ENCODE results near the gene ARHGEF19. TPM values are rescaled to one million over a fixed set of nuclear protein-coding genes. Genes with fewer than 3 reads are reported as not detected.

The ARHGEF19 gene
- total RNA-seq (1 to 10 TPM; 1.1 to 1.8 (median 1.3) TPM), polyA plus RNA-seq (1 to 10 TPM in 2 of 3 donors, under 1 TPM in 1; 0.99 to 2.4 (median 1.3) TPM)
- long read RNA-seq, donor 1 = 0 reads
- long read RNA-seq, donor 2, partial matches to known transcripts = 2 of 6 reads
- long read RNA-seq, donor 2, other reads (novel, unspliced or antisense) = 4 of 6 reads

DNA sequence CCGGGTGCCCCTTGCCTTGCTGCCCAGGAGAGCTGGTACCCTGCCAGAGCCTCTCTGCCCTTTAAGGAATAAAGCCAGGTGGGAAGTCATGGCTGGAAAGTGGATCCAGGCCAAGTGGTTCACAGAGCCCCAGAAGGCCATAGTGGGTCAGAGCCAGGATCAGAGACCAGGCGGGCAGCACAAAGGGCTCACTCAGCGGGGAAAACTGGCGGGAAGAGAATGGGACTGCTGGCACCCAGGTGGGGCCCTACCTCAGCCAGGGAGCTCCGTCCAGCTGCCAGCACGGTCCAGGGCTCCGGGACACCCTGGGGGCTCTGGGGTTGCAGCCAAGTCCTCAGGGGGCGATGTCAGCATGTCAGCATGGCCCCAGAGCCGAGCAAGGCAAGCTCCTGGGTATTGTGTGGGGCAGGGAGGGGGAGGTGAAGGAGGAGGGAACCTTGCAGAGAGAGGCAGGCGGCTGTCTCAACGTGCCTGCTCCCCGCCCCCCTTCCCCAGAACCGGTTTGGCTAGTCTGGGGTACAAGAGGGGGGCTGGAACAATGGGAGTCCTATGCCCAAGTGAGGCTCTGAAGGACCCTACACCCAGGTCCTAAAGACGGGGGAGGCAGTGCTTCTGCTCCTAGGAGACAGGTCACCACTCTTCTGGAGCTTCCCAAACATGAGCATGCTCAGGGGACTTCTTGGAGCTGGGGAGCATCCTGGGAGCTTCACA lies at the start of gene ARHGEF19:
Gene ARHGEF19, minus strand, starts transcription at position 402 of the 711 bp plus-strand sequence. CDS start 3,598 bp downstream, outside the sequence.
- DNase-seq (no peak), ATAC-seq (no peak)
- no peaks in the 10 kb centered on the region for H3K9me3 ChIP-seq
- TF ChIP-seq, protein P1, sequence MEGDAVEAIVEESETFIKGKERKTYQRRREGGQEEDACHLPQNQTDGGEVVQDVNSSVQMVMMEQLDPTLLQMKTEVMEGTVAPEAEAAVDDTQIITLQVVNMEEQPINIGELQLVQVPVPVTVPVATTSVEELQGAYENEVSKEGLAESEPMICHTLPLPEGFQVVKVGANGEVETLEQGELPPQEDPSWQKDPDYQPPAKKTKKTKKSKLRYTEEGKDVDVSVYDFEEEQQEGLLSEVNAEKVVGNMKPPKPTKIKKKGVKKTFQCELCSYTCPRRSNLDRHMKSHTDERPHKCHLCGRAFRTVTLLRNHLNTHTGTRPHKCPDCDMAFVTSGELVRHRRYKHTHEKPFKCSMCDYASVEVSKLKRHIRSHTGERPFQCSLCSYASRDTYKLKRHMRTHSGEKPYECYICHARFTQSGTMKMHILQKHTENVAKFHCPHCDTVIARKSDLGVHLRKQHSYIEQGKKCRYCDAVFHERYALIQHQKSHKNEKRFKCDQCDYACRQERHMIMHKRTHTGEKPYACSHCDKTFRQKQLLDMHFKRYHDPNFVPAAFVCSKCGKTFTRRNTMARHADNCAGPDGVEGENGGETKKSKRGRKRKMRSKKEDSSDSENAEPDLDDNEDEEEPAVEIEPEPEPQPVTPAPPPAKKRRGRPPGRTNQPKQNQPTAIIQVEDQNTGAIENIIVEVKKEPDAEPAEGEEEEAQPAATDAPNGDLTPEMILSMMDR (IDR thresholded peaks at IDR 0.05) = no peak
- WGBS, 3 donors = 28 to 34% (median 29%) methylated on average over 14 of the region's 14 CpGs
- no peaks in the 10 kb centered on the region for H3K27me3 ChIP-seq (ENCODE audit: insufficient read depth in 3 of 3, low read length in 2 of 3)
- H3K27ac ChIP-seq = no peak within 1 kb of the TSS
- H3K4me1 ChIP-seq = peaks cover 10% of the 10 kb centered on the region
- intact Hi-C loops (cut with DNase I) = no loop called here
- H3K36me3 ChIP-seq (ENCODE audit: insufficient read depth in 1 of 2, low read depth in 1 of 2) = no peaks in the 10 kb centered on the region
- H3K4me3 ChIP-seq = no peak within 1 kb of the TSS

DNA sequence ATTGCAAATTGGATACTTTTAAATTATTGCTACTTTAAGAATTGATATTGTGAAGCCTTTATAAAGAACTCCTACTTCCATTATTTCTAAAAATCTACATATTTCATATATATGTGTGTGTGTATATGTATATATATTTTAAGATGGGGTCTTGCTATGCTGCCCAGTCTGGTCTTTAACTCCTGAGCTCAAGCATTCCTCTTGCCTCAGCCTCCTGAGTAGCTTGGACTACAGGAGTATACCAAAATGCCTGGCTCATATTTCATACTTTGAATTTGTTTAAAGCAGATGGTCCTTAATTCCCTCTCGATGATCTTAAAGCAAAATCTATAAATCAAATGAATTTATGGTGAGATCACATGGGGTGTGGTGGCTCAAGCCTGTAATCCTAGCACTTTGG lies 49.6 kb upstream of the ARHGEF19 start:
- Histone ChIP-seq H3K9me3 (no peaks in the 10 kb centered on the region), H3K4me3 (no peak overlapping the region), H3K4me1 (peaks cover 19% of the 10 kb centered on the region), H3K27ac (no peak overlapping the region), H3K27me3 (ENCODE audit: insufficient read depth in 3 of 3, low read length in 2 of 3) (no peaks in the 10 kb centered on the region), H3K36me3 (ENCODE audit: insufficient read depth in 1 of 2, low read depth in 1 of 2) (no peaks in the 10 kb centered on the region)
- no peak for DNase-seq
- intact Hi-C loops (cut with DNase I) = no loop called here
- ATAC-seq = no peak
- 31 to 73% (median 41%) methylated on average over 1 of the region's 1 CpG for WGBS, 3 donors
- TF ChIP-seq, protein P1 (IDR thresholded peaks at IDR 0.05) = no peak

DNA sequence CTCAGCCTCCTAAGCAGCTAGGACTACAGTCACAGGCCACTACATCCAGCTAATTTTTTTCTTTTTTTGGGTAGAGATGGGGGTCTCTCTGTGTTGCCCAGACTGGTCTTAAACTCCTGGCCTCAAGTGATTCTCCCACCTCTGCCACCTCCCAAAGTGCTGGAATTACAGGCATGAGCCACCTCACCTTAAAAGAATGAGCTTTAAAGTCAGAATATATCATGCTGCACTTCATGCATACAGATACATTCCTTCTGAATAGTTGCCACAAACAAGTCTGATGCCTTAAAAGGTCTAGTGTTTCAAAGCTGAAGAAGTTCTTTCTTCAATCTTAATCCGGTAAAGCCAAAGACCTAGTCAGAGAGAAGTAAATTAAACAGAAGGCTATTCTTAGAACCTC lies 48.4 kb upstream of the ARHGEF19 start:
- intact Hi-C loops (cut with DNase I) = no loop called here
- Histone ChIP-seq H3K27me3 (ENCODE audit: insufficient read depth in 3 of 3, low read length in 2 of 3) (no peaks in the 10 kb centered on the region), H3K9me3 (no peaks in the 10 kb centered on the region), H3K36me3 (ENCODE audit: insufficient read depth in 1 of 2, low read depth in 1 of 2) (peaks cover 0 to 10% of the 10 kb centered on the region in 2 donors), H3K4me1 (peaks cover 9% of the 10 kb centered on the region), H3K27ac (no peak overlapping the region), H3K4me3 (no peak overlapping the region)
- TF ChIP-seq, protein P1 (IDR thresholded peaks at IDR 0.05) = no peak
- no peak for ATAC-seq
- WGBS, 3 donors = 74 to 100% (median 97%) methylated on average over 1 of the region's 1 CpG
- DNase-seq = no peak

DNA sequence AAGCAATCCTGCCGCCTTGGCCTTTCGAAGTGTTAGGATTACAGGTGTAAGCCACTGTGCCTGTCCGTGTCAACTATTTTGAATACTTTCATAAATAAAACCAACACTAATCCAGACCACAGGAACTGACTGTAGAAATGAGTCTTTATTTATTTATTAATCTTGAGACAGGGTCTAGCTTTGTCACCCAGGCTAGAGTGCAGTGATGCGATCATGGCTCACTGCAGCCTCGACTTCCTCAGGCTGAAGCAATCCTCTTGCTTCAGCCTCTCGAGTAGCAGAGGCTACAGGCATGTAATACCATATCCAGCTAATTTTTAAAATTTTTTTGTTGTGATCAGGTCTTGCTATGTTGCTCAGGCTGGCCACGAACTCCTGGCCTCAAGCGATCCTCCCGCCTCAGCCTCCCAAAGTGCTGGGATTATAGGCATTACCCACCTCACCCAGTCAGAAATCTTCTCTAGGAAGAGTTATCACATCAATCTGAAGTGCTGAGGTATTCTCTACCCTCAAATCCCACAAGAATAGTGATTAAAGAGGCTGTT lies 46.2 kb upstream of the ARHGEF19 start:
- 96 to 97% (median 97%) methylated on average over 9 of the region's 9 CpGs for WGBS, 3 donors

More for the DNA sequence above, 46.2 kb upstream of the ARHGEF19 start:
- Histone ChIP-seq H3K9me3 (no peaks in the 10 kb centered on the region), H3K4me3 (no peak overlapping the region), H3K4me1 (no peaks in the 10 kb centered on the region), H3K27ac (no peak overlapping the region), H3K36me3 (ENCODE audit: insufficient read depth in 1 of 2, low read depth in 1 of 2) (peaks cover 0 to 25% of the 10 kb centered on the region in 2 donors), H3K27me3 (ENCODE audit: insufficient read depth in 3 of 3, low read length in 2 of 3) (no peaks in the 10 kb centered on the region)
- TF ChIP-seq, protein P1 (IDR thresholded peaks at IDR 0.05) = no peak
- intact Hi-C loops (cut with DNase I) = loop anchor here in 1 of 2 donors (2.0 kb wide), 1 partner anchor 16 kb away; no protein-coding TSS in a partner anchor
- no peak for DNase-seq
- ATAC-seq = no peak
